Mesenchymal stem cell (in vitro differentiated cells and primary cell): Measurements from ENCODE around the gene GALNT8.

Experiments used
- DNase-seq: peaks from one replicate; pipeline ENCODE4 v3.0.0-alpha.2; 2013
- H2AFZ ChIP-seq: one replicate; pipeline ENCODE4 v1.6.1; 2013; ENCODE audit warnings: low read depth, mild to moderate bottlenecking, control low read depth, inconsistent platforms, low read length, moderate library complexity
- H2AK5ac ChIP-seq: 2 replicates; pipeline ENCODE4 v1.6.1; 2013; ENCODE audit warnings: low read length, moderate library complexity, mild to moderate bottlenecking, inconsistent platforms; ENCODE audit not compliant: severe bottlenecking
- H2BK120ac ChIP-seq: one replicate; pipeline ENCODE4 v1.6.1; 2013; ENCODE audit warnings: low read depth, mild to moderate bottlenecking, inconsistent platforms, low read length, moderate library complexity
- H2BK12ac ChIP-seq, 2 experiments: one replicate each; pipeline ENCODE4 v1.6.1; 2013; ENCODE audit warnings: inconsistent platforms in 2 of 2, low read length in 2 of 2, mild to moderate bottlenecking in 2 of 2, moderate library complexity in 2 of 2, control low read depth in 1 of 2
- H2BK15ac ChIP-seq: one replicate; pipeline ENCODE4 v1.6.1; 2013; ENCODE audit warnings: mild to moderate bottlenecking, low read depth, inconsistent platforms; ENCODE audit not compliant: poor library complexity, severe bottlenecking
- H2BK5ac ChIP-seq: 2 replicates; pipeline ENCODE4 v1.6.1; 2013; ENCODE audit warnings: low read depth, mild to moderate bottlenecking, low read length, control low read depth, inconsistent platforms; ENCODE audit not compliant: poor library complexity, severe bottlenecking
- H3K14ac ChIP-seq, 2 experiments: one replicate each; pipeline ENCODE4 v1.6.1; 2013; ENCODE audit warnings: inconsistent platforms in 2 of 2, low read length in 2 of 2, control low read depth in 1 of 2, mild to moderate bottlenecking in 1 of 2, moderate library complexity in 1 of 2
- H3K18ac ChIP-seq, 2 experiments: one replicate each; pipeline ENCODE4 v1.6.1; 2013; ENCODE audit warnings: inconsistent platforms in 2 of 2, low read length in 2 of 2, control low read depth in 1 of 2, low read depth in 1 of 2, mild to moderate bottlenecking in 1 of 2
- H3K23ac ChIP-seq, 2 experiments: one replicate each; pipeline ENCODE4 v1.6.1; 2013; ENCODE audit warnings: inconsistent platforms in 2 of 2, low read length in 2 of 2, mild to moderate bottlenecking in 2 of 2, moderate library complexity in 2 of 2, control low read depth in 1 of 2
- H3K27ac ChIP-seq: 2 replicates; pipeline ENCODE4 v1.5.1; 2013; ENCODE audit warnings: mild to moderate bottlenecking, moderate library complexity, low read length, control low read depth, inconsistent platforms; ENCODE audit not compliant: poor library complexity, severe bottlenecking
- H3K27me3 ChIP-seq, 2 experiments: 2 replicates each; pipeline versions ENCODE4 v1.6.1 to v1.7.0; 2013; ENCODE audit warnings: low read length in 2 of 2, mild to moderate bottlenecking in 2 of 2, moderate library complexity in 2 of 2, control low read depth in 1 of 2, inconsistent platforms in 1 of 2; ENCODE audit not compliant: control insufficient read depth in 1 of 2, insufficient read depth in 1 of 2
- H3K36me3 ChIP-seq, 2 experiments: 2 replicates each; pipeline versions ENCODE4 v1.6.1 to v1.7.0; 2013; ENCODE audit warnings: low read length in 2 of 2, control low read depth in 1 of 2, inconsistent platforms in 1 of 2, low read depth in 1 of 2, mild to moderate bottlenecking in 1 of 2; ENCODE audit not compliant: insufficient read depth in 2 of 2, control insufficient read depth in 1 of 2
- H3K4ac ChIP-seq, 2 experiments: one replicate each; pipeline ENCODE4 v1.6.1; 2013; ENCODE audit warnings: inconsistent platforms in 2 of 2, low read length in 2 of 2, mild to moderate bottlenecking in 2 of 2, moderate library complexity in 2 of 2, control low read depth in 1 of 2, low read depth in 1 of 2
- H3K4me1 ChIP-seq: 2 replicates; pipeline ENCODE4 v1.6.1; 2013; ENCODE audit warnings: low read depth, low read length, control low read depth; ENCODE audit not compliant: control insufficient read depth, insufficient read depth
- H3K4me2 ChIP-seq: 2 replicates; pipeline ENCODE4 v1.6.1; 2013; ENCODE audit warnings: low read length, mild to moderate bottlenecking, inconsistent platforms; ENCODE audit not compliant: poor library complexity, severe bottlenecking
- H3K4me3 ChIP-seq, 2 experiments: 2 replicates each; pipeline versions ENCODE4 v1.5.1 to v1.7.0; 2013; ENCODE audit warnings: low read length in 2 of 2, mild to moderate bottlenecking in 2 of 2, control low read depth in 1 of 2, low read depth in 1 of 2; ENCODE audit not compliant: insufficient read depth in 1 of 2
- H3K79me1 ChIP-seq: replicated peaks from 2 replicates; pipeline ENCODE4 v1.6.1; 2013; ENCODE audit warnings: mild to moderate bottlenecking, control low read depth, low read length, inconsistent platforms; ENCODE audit not compliant: poor library complexity, severe bottlenecking
- H3K9ac ChIP-seq: 2 replicates; pipeline ENCODE4 v1.7.0; 2013; ENCODE audit warnings: mild to moderate bottlenecking, low read length, moderate library complexity
- H3K9me3 ChIP-seq: 2 replicates; pipeline ENCODE4 v1.7.0; 2013; ENCODE audit warnings: mild to moderate bottlenecking, low read length; ENCODE audit not compliant: control insufficient read depth
- H4K8ac ChIP-seq: one replicate; pipeline ENCODE4 v1.6.1; 2013; ENCODE audit warnings: inconsistent platforms, mild to moderate bottlenecking, low read length, moderate library complexity
- H4K91ac ChIP-seq: one replicate; pipeline ENCODE4 v1.6.1; 2013; ENCODE audit warnings: mild to moderate bottlenecking, low read length, inconsistent platforms
- WGBS: methylation state at CpG from one replicate; pipeline ENCODE4 v1.1.7; 2013; ENCODE audit warnings: mixed read lengths; 5-methylcytosine and 5-hydroxymethylcytosine counted together

GALNT8 gene

DNA sequence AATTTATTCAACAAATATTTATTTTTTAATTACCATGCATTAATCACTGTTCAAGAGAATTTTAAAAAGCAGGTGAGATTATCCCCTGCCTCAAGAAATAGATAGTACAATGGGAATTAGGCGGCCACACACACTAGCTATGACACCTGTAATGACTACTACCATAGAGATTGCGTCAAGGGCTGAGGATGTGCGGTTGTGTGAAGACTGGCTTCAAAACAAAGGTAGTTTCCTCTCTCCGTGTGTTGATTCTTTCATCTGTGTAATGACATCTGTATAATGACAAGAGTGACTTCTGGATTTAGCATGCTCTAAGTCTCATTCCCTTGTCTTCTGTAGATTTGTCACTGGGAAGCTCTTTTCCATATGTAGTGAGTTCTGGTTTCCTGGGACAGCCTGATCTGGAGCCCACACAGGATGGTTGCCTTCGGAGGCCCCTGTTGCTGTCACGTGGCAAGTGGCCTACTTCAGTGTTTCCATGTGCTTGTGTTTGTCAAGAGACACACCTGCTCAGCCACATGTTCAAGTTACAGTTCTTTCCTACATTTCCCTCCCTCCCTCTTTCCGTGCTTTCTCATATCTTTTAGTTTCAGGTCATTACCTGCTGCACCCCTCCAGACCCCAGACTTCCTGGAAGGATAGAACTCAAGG, 64.3 kb downstream of the GALNT8 start:
- Histone ChIP-seq H3K4me2 (no peak overlapping the region), H2AK5ac (no peak overlapping the region), H3K4ac (no peak overlapping the region), H3K27me3 (peaks cover 0 to 28% of the 10 kb centered on the region in 2 experiments), H3K27ac (no peak overlapping the region), H3K36me3 (no peaks in the 10 kb centered on the region), H3K9ac (no peak overlapping the region), H2BK12ac (no peak overlapping the region), H3K4me3 (no peak overlapping the region), H4K91ac (no peak overlapping the region), H2AFZ (no peak overlapping the region), H3K14ac (no peak overlapping the region), H2BK5ac (no peak overlapping the region), H3K79me1 (no peaks in the 10 kb centered on the region), H3K23ac (no peak overlapping the region), H2BK120ac (no peak overlapping the region), H3K18ac (no peak overlapping the region), H3K4me1 (no peaks in the 10 kb centered on the region), H3K9me3 (peaks cover 28% of the 10 kb centered on the region), H4K8ac (no peak overlapping the region), H2BK15ac (no peak overlapping the region)
- no peak for DNase-seq
- WGBS = 77% methylated on average over 7 of the region's 7 CpGs

DNA sequence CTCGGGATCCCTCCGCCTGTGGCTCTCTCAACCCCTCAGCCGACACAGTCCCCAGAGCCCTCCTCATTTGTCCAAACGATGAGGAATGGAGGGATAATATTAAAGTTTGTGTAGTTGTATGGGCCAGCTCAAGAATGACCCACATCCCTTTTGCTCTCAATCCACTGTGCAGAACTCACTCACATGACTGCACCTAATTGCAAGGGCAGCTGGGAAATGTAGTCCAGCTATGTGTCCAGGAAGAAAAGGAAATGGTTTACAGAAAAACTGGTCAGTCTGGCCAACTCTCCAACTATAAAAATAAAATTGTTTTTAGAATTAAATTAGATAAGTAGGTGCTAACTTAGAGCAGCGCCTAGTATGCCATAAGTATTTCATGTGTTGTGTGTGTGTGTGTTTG, 66.6 kb downstream of the GALNT8 start:
- Histone ChIP-seq H2BK12ac (no peak overlapping the region), H3K4me3 (no peak overlapping the region)

DNA sequence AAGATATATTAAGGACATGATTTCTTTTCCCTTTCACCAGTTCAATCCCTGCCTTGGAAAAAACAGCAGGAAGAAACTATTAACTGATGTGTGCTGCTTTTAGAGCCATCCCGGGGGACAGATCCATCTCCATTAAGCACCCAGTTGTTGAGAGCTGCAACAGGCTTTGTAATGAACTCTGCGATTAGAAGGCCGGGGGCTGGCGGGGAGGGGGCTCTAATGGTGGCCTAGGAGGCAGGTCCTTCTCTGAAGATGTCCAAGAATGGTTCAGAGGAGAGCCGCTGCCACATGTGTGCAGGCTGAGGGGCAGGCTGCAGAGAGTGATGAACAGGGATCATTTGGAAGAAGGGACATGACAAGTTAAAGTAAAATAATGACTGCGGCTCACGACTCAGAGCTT, 67.8 kb downstream of the GALNT8 start:
- Histone ChIP-seq H3K79me1 (no peaks in the 10 kb centered on the region), H3K27ac (no peak overlapping the region), H3K27me3 (peaks cover 0 to 6% of the 10 kb centered on the region in 2 experiments), H3K4me2 (no peak overlapping the region), H3K4ac (no peak overlapping the region), H2BK12ac (no peak overlapping the region), H4K91ac (no peak overlapping the region), H2BK5ac (no peak overlapping the region), H2BK120ac (no peak overlapping the region), H2BK15ac (no peak overlapping the region), H3K9ac (no peak overlapping the region), H3K4me1 (no peaks in the 10 kb centered on the region), H2AK5ac (no peak overlapping the region), H3K18ac (no peak overlapping the region), H3K4me3 (no peak overlapping the region), H4K8ac (no peak overlapping the region), H2AFZ (no peak overlapping the region), H3K14ac (no peak overlapping the region), H3K36me3 (no peaks in the 10 kb centered on the region), H3K23ac (no peak overlapping the region), H3K9me3 (peaks cover 26% of the 10 kb centered on the region)
- DNase-seq = no peak
- WGBS = 58% methylated on average over 7 of the region's 7 CpGs

More for the DNA sequence above, 66.6 kb downstream of the GALNT8 start:
- H2BK5ac ChIP-seq = no peak overlapping the region
- no peaks in the 10 kb centered on the region for H3K36me3 ChIP-seq
- H3K9ac ChIP-seq = no peak overlapping the region
- H2AK5ac ChIP-seq = no peak overlapping the region
- H3K23ac ChIP-seq = no peak overlapping the region
- H2BK120ac ChIP-seq = no peak overlapping the region
- peaks cover 0 to 7% of the 10 kb centered on the region in 2 experiments for H3K27me3 ChIP-seq
- no peak overlapping the region for H2AFZ ChIP-seq
- H3K9me3 ChIP-seq = peaks cover 28% of the 10 kb centered on the region
- H3K27ac ChIP-seq = no peak overlapping the region
- no peak overlapping the region for H2BK15ac ChIP-seq
- H3K14ac ChIP-seq = no peak overlapping the region
- DNase-seq = no peak
- H4K91ac ChIP-seq = no peak overlapping the region
- no peak overlapping the region for H3K18ac ChIP-seq
- H3K4me2 ChIP-seq = no peak overlapping the region
- 83% methylated on average over 2 of the region's 5 CpGs for WGBS
- no peak overlapping the region for H4K8ac ChIP-seq
- H3K79me1 ChIP-seq = no peaks in the 10 kb centered on the region
- H3K4me1 ChIP-seq = no peaks in the 10 kb centered on the region
- H3K4ac ChIP-seq = no peak overlapping the region

DNA sequence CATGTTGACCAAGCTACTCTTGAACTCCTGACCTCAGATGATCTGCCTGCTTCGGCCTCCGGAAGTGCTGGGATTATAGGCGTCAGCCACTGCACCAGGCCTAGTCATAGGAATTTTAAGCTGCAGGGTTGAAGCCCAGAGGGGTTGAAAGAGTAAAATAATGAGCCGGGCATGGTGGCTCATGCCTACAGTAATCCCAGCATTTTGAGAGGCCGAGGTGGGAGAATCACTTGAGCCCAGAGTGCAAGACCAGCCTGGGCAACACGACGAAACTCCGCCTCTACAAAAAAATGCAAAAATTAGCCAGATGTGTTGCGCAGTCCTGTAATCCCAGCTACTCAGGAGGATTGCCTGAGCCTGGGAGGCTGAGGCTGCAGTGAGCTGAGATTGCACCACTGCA, 69.6 kb downstream of the GALNT8 start:
- 86% methylated on average over 9 of the region's 9 CpGs for WGBS
- no peak overlapping the region for H3K4me2 ChIP-seq
- no peak overlapping the region for H3K4me3 ChIP-seq
- peaks cover 0 to 10% of the 10 kb centered on the region in 2 experiments for H3K27me3 ChIP-seq
- H2BK5ac ChIP-seq = peak overlapping the region; percentile 57
- H2BK15ac ChIP-seq = no peak overlapping the region
- H3K4me1 ChIP-seq = no peaks in the 10 kb centered on the region
- H3K36me3 ChIP-seq = no peaks in the 10 kb centered on the region
- no peak overlapping the region for H2BK12ac ChIP-seq
- H3K4ac ChIP-seq = no peak overlapping the region
- peaks cover 8% of the 10 kb centered on the region for H3K9me3 ChIP-seq
- DNase-seq = no peak
- H3K14ac ChIP-seq = no peak overlapping the region
- no peak overlapping the region for H4K91ac ChIP-seq
- no peak overlapping the region for H4K8ac ChIP-seq
- no peak overlapping the region for H2AK5ac ChIP-seq
- H3K79me1 ChIP-seq = no peaks in the 10 kb centered on the region
- no peak overlapping the region for H3K23ac ChIP-seq
- H3K27ac ChIP-seq = no peak overlapping the region
- no peak overlapping the region for H3K18ac ChIP-seq
- H2AFZ ChIP-seq = no peak overlapping the region
- H2BK120ac ChIP-seq = no peak overlapping the region
- H3K9ac ChIP-seq = no peak overlapping the region
